Esophagus muscularis mucosa (tissue), 4 donors: ENCODE results near the gene PAK4.

Source experiments
- EP300 ChIP-seq: sonication (generic); formaldehyde crosslinking; IDR thresholded peaks from one replicate; pipeline ENCODE4 v1.6.1; 2017; ENCODE audit warnings: antibody characterized with exemption
- POLR2AphosphoS5 ChIP-seq, 2 donors: sonication (generic); formaldehyde crosslinking; IDR thresholded peaks; one replicate each; pipeline ENCODE4 v1.6.1; 2017; ENCODE audit warnings: antibody characterized with exemption in 2 of 2
- TF ChIP-seq, protein P1 (sequence below), 3 experiments: fragments of 200-600 bp in 2 of 3; fragments of 450-650 bp in 1 of 3; sonication (generic) in 2 of 3; IDR thresholded peaks; one replicate each; pipeline ENCODE4 v1.5.1; 2017 to 2019; ENCODE audit warnings: antibody characterized with exemption in 3 of 3, mild to moderate bottlenecking in 2 of 3, moderate library complexity in 1 of 3

- TF ChIP-seq, protein P1, sequence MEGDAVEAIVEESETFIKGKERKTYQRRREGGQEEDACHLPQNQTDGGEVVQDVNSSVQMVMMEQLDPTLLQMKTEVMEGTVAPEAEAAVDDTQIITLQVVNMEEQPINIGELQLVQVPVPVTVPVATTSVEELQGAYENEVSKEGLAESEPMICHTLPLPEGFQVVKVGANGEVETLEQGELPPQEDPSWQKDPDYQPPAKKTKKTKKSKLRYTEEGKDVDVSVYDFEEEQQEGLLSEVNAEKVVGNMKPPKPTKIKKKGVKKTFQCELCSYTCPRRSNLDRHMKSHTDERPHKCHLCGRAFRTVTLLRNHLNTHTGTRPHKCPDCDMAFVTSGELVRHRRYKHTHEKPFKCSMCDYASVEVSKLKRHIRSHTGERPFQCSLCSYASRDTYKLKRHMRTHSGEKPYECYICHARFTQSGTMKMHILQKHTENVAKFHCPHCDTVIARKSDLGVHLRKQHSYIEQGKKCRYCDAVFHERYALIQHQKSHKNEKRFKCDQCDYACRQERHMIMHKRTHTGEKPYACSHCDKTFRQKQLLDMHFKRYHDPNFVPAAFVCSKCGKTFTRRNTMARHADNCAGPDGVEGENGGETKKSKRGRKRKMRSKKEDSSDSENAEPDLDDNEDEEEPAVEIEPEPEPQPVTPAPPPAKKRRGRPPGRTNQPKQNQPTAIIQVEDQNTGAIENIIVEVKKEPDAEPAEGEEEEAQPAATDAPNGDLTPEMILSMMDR (IDR thresholded peaks at IDR 0.05), result no peak
- no peak for TF ChIP-seq POLR2AphosphoS5 (IDR thresholded peaks at IDR 0.05)
- TF ChIP-seq EP300, result no peak
These were observed 27.9 kb upstream of the PAK4 start for GRCh38 chr19:39097721-39098120.
